GM12865 (cell line): ENCODE data around the gene JPH3.

Source experiments
- DNase-seq: peaks from one replicate; pipeline ENCODE4 v3.0.0; 2010; ENCODE audit warnings: low read depth
- H3K4me3 ChIP-seq: 2 replicates; pipeline ENCODE4 v1.5.1; 2011; ENCODE audit warnings: mild to moderate bottlenecking, low read depth, low read length, control low read depth
- CTCF ChIP-seq: IDR thresholded peaks from 2 replicates; pipeline ENCODE4 v1.5.1; 2011; ENCODE audit warnings: low read length, control low read depth, low read depth, inconsistent platforms; ENCODE audit not compliant: insufficient read depth; ENCODE audit errors: missing control alignments

JPH3 gene

DNA sequence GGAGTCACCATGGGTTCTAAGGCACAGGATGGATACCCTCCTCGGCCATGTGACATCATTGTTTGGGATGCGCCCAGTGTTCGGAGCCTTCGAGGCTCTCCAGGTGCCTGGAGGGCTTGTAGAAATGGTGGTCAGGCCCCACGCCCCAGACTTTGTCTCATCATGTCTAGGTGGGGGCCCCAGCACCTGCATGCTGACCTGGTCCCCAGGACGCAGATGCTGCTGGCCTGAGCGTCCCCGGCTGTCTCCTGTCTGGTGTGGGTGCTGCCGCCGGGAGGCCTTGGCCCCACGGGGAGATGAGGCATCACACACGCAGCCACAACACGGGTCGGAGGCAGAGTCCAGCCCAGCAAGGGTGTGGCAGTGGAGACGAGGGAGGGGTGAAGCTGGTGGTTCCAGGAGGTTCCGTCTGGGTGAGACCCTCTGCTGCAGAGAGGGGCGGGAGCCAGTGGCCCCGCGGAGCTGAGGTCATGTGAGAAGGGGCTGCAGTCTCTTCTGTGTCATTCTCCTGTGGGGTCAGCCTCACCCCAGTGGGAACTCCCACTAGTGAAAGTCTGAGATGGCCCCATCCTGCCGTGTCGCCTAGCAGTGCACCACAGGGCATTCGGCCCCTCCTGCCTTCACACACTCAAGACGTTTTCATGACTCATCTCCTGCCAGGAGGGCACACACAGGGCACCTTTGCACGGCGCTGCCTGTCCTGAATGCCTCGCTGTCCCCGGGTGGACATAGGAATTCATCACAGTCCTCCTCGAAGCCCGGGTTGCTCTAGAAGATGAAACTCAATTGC lies 46.6 kb downstream of the JPH3 start:
- TF ChIP-seq CTCF = no peak
- no peak for DNase-seq
- H3K4me3 ChIP-seq = no peak overlapping the region

- DNase-seq = no peak
- TF ChIP-seq CTCF = no peak
- no peak overlapping the region for H3K4me3 ChIP-seq
Observed at GRCh38 chr16:87652386-87652785, 50.1 kb downstream of the JPH3 start.

- TF ChIP-seq CTCF = no peak
- DNase-seq = no peak
- H3K4me3 ChIP-seq = no peak overlapping the region
Observed at GRCh38 chr16:87652799-87653198, 50.5 kb downstream of the JPH3 start.

DNA sequence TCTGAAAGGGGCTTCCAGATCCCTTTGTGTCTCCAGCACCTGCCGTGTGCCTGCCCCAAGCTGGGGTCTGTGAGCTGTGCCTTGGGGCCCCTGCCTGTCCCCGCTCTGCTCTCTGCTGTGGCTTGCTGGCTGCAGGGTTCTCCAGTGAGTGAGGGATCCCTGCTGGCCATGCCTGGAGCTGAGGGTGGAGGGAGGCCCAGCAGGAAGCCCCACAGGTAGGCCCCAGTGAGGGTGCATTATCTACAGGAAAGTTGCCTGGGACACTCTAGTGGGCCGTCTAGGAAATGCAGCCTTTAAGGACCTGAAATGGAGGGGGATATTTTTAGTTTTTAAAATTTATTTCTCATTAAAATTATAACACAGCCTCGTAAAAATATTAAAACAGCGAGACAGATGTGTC lies 50.9 kb downstream of the JPH3 start:
- H3K4me3 ChIP-seq = no peak overlapping the region
- DNase-seq = no peak
- TF ChIP-seq CTCF = peak; percentile 34

GRCh38 chr16:87654826-87655225 lies 52.5 kb downstream of the JPH3 start:
- no peak for TF ChIP-seq CTCF
- DNase-seq = no peak
- H3K4me3 ChIP-seq = no peak overlapping the region

- TF ChIP-seq CTCF = no peak
- H3K4me3 ChIP-seq = no peak overlapping the region
- DNase-seq = no peak
Observed at GRCh38 chr16:87656328-87656727, 54.0 kb downstream of the JPH3 start.
